Islet precursor cell (in vitro differentiated cells): Measurements from ENCODE around the gene DENND1B.
A peak's percentile ranks its signal among the peaks of the same experiment; 100 is the strongest.
"Not testable (repeated sequence)": the region's sequence is repeated elsewhere in the genome, so short reads cannot be mapped to it uniquely, and the experiment has no call there.

Experiments used
- DNase-seq: peaks from one replicate; pipeline ENCODE4 v3.0.0-alpha.2; 2018

DENND1B gene

DNA sequence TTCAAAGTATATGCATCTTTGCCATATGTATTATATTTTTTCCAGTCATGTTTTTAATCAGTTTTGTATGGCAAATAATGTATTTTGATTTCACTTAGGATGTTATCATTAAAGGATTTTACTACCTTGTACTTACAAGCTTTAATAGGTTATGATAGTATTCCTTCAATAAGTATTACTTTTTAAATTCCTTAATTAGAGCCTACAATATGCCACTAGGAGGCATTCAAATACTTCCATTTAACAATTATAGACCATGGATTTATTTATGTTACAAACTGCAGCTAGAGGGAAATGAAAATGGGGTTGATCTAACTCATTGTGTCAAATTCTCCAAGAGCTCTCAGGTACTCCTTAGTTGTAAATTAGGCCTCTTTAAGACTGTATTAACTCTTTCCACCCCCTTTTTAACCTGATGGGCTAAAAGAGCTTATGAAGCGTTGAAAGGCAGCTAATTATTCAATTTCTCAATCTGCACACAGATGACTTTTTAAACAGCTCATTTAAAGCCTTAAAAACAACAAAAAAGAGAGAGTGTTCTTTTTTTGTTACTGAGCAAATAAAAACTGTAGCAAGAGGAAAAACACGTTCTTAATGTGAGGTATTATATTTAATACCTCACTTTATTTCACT lies 156.2 kb downstream of the DENND1B start:
- no peak for DNase-seq

GRCh38 chr1:197618061-197618460 lies 157.2 kb downstream of the DENND1B start:
- DNase-seq: no peak

- DNase-seq: no peak
Observed at GRCh38 chr1:197615693-197616011, 159.6 kb downstream of the DENND1B start.

GRCh38 chr1:197614916-197615692 lies 160.2 kb downstream of the DENND1B start:
- peak; percentile 59 for DNase-seq

GRCh38 chr1:197606168-197606845 lies 169.0 kb downstream of the DENND1B start:
- DNase-seq: no peak

GRCh38 chr1:197604302-197604701 lies 171.0 kb downstream of the DENND1B start:
- DNase-seq: no peak

DNA sequence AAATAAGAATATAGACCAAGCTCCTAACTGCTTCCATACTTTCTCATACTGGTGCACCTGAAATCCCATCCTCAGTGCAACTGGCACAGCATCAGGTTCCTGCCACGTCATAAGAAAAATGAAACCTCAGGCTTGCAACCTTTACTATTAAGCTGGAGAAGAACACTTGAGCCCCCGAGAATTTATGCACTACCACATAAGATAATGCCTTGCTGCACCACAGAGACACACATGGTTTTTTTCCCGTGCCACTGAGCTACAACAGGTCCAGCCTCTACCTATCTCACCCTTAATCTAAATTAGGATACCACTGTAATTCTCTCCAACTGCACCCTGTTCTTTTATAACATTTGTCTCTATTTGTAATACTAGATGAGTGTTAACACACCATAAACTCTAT lies 174.5 kb downstream of the DENND1B start:
- DNase-seq: no peak

- DNase-seq: no peak
Observed at GRCh38 chr1:197599789-197600188, 175.5 kb downstream of the DENND1B start.

DNA sequence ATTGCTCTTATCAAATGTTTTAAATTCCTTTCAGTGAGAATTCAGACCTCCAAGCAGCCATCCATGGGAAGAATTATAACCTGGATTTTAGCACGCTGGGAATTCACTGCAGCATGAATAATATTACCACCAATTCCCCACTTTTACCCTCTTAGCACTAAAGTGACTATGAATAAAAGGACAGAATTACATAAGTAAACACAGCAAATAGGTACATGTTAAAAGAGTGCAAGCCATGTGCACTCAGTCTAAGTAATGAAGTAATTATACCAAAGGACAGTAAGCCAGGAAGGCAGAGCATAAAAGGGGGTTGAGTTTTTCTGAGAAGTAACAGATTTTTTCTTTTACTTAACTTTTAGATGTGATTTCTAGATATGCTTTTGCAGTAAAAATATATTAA lies 176.3 kb downstream of the DENND1B start:
- DNase-seq: no peak

- no peak for DNase-seq
Observed at GRCh38 chr1:197595304-197595904, 179.9 kb downstream of the DENND1B start.

DNA sequence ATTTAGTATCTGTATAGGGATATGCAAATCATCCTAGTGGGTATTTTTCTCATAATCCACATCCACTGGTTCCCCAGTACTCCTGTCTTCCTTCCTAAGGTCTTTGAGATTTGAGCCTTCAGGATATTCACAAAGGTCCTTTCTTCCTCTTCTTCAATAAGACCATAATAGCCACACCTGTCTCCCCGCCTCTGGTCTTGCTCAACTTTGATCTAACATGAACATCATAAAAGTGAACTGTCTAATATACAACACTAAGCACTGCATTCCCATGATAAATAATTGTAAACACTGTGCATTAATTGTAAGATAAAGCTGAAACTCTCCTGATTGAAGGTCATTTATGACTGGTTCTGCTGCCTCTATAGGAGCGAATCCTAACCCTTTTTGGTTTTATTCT lies 184.6 kb downstream of the DENND1B start:
- DNase-seq: no peak

- no peak for DNase-seq
Observed at GRCh38 chr1:197585809-197586208, 189.5 kb downstream of the DENND1B start.

DNA sequence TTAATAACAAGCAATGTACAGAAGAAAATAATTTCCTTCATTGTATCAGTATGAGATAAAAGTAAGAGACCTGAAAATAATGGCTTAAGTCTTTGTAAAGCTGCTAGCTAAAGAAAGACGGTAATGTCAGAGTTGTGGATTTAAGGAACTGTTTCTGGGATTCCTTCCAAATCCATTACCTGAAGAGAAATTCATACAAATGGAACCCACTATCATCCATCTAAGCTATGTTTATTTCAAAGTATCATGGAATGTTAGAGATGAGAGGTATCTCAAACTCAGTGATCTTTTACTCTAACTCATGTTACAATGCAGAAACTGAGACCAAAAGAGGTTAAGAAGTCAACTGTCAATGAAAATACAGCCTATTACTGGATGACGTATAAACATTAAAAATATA lies 197.7 kb downstream of the DENND1B start:
- DNase-seq: no peak

GRCh38 chr1:197575531-197575930 lies 199.7 kb downstream of the DENND1B start:
- DNase-seq: not testable (repeated sequence)

- DNase-seq: peak; percentile 30
Observed at GRCh38 chr1:197572169-197572568, 203.1 kb downstream of the DENND1B start.

DNA sequence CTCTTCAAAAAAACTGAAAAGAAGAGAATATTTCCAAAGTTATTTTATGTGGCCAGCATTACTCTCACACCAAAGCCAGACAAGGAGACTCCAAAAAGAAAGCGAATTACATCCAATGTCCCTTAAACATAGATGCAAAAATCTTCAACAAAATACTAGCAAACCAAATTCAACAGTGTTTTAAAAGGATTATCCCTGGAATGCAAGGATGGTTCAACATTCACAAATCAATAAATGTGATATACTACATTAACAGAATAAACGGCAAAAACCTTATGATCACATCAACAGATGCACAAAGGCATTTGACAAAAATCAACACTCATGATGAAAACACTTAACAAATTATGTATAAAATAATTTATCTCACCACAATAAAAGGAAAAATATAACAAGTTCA lies 207.8 kb downstream of the DENND1B start:
- DNase-seq: no peak

DNA sequence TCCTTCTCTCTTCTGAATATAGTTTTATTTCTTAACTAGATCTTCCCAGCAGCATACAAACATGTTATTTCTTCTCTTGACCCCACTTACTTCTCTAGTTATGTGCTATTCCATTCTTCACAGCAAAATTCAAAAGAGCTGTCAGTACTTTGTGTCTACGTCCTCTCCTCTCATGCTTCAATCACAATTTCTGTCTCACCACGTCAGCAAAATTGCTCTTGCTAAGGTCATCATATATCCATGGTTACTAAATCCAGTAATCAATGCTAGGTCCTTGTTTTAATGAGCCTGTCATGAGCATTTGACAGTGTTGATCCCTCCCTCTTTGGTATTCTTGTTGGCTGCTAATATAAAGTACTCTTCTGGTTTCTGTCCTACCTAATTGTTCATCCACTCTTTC lies 214.2 kb downstream of the DENND1B start:
- no peak for DNase-seq

DNA sequence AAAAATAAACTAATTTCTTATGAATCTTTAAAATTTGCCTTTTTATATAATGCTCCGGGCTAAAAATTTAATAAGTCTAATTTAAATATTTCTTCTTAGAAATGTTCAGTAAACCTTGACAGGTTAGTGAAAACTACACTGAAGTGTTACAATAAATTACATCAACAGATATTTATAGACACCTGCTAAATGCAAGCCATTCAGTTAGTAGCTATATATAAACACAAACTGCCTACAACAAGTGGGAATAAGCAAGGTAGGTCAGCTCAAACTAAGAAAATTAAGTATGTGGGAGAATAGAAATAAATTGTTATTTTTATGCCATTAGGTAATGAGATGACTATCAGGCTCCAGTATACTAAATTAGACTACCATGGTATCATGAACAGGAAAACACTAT lies 215.6 kb downstream of the DENND1B start:
- no peak for DNase-seq

GRCh38 chr1:197559244-197559643 lies 216.0 kb downstream of the DENND1B start:
- no peak for DNase-seq

DNA sequence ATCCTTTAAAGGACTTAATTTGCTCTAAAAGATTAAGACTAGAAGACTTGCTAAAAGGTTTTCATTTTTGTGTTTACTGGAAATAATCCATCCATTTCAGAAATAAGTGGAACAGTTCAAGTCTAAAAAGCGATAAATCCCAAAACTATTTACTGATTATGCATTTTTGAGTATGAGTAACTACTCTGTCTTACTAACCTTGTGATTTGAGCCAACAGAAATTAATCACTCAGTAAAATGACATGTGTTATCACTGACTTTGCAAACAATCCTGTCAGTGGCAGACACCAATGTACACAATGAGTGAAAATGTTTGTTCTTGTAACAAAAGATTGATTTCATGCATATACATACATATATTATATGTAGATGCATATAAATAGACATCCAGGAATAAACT lies 218.0 kb downstream of the DENND1B start:
- no peak for DNase-seq

DNA sequence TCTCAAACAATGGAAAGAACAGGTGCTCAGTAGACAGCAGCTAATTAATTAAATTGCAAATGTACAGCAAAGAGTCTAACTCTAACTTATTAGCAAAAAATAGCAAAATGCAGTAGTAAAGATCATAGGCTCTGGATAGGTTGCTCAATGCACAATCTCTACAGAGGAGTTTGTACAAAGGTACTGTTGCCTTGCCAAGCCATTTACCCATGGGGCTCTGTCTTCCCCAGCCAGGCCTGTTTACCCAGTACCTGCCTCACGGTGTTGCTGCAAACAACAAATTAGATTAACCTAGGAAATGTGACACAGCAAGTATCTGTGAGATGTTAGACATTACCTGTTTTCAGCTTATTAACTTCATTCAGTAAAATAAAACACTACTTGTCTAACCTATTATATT lies 222.0 kb downstream of the DENND1B start:
- no peak for DNase-seq

GRCh38 chr1:197546989-197547388 lies 228.3 kb downstream of the DENND1B start:
- no peak for DNase-seq

GRCh38 chr1:197544553-197544952 lies 230.7 kb downstream of the DENND1B start:
- no peak for DNase-seq

DNA sequence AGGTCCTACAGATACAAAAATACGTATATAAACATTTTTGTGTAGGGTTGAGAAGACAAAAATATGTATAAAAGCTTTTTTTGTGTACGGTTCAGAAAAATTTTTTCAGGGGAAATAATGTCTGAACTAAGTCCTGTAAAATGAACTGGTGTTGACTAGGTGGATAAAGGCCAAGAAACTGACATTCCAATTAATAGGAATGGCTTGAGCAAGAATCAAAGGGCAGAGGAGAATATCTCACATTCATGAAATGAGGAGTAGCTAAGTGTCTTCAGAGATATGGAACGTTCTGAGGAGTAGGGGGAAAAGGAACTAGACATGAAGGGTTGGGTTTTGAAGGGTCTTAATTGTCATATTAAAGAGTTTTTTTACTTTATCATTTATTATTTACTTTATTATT lies 231.2 kb downstream of the DENND1B start:
- no peak for DNase-seq
